ENCODE measurements around the gene EEF1AKMT3. TPM values are rescaled to one million over a fixed set of nuclear protein-coding genes. Genes with fewer than 3 reads are reported as not detected.

EEF1AKMT3 gene
- polyA plus RNA-seq, 6 donors from 2014 or later, result 0.09 to 0.53 (median 0.47) TPM; not detected in 2

DNA sequence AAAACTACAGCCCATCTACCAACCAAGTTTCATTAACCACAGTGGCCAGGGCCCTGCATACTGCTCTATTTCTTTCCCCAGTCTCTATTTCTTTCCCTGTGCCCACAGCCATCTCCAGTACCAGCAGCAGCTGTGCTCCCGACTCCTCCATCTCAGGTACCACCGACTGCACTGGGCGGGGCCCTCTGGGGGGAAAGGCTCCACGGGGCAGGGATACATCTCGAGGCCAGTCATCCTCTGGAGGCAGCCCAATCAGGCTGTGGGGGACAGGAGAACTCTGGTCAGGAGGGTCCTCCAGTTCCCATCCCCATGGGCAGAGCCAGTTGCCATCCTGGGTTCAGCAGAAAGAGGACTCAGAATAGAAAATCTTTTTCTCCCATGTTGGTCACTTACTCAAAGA, 23.4 kb upstream of the EEF1AKMT3 start:
- H3K4me3 Mint-ChIP-seq, result peak overlapping the region in 1 of 8 donors; percentile 26
- no peak for DNase-seq
- no peaks in the 10 kb centered on the region for H3K36me3 Mint-ChIP-seq
- H3K27me3 Mint-ChIP-seq, result no peaks in the 10 kb centered on the region
- H3K4me1 Mint-ChIP-seq, result peaks cover 51 to 62% (median 57%) of the 10 kb centered on the region in 3 donors
- H3K27ac Mint-ChIP-seq, result no peak overlapping the region
- ATAC-seq (ENCODE audit: low read depth in 2 of 2), result no peak
- no peaks in the 10 kb centered on the region for H3K9me3 Mint-ChIP-seq

DNA sequence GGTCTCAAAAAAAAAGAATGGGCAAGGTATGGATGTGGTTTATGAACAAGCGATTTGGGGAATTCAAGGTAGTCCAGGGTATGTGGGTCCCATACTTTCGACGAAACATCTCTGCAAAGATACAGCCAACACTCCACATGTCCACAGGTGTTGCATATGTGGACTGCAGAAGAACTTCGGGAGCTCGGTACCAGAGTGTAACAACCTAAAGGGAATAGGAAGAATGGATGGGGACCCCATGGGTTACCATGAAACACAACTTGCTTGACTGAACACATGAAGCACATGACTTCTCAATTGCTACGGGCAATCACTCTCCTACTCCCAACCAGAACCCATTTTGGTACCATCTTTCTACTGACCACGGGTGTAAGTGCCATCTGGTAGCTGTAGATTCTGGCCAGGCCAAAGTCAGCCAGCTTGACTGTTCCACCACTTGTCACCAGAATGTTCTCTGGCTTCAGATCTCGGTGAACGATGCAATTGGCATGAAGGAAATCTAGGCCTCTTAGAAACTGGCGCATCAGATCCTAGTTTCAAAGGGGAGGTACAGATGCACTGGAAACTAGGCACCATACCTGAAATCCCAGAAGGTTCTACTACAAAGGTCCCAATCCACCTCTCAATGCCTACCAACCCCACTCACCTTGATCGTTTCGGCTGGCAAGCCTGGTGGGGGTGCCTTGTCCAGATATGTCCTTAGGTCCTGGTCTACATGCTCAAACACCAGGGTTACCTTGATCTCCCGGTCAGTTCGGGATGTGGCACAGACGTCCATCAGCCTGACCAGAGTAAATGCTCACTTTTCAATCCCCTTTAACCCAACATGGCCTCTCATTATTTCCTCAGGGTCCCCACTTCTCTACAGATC, 21.6 kb upstream of the EEF1AKMT3 start:
- Mint-ChIP-seq H3K27ac (peak overlapping the region in 3 of 6 donors; percentile 91 to 99 (median 95)), H3K36me3 (no peaks in the 10 kb centered on the region)

DNA sequence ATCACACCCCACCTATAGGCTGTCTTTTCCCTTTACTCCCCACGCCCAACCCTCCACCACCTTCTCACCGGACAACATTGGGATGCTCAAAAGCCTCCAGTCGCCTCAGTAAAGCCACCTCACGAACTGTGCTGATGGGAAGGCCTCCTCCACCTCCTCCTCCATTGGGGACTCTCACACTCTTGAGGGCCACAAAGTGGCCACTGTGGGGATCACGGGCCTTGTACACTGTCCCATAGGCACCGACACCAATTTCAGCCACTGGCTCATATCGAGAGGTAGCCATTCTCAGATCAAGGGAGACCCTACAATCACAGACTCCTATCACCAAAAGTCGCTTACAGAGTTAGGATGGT, 21.0 kb upstream of the EEF1AKMT3 start:
- H3K36me3 Mint-ChIP-seq, result no peaks in the 10 kb centered on the region
- ATAC-seq (ENCODE audit: low read depth in 2 of 2) (no peak), DNase-seq (no peak)
- H3K4me3 Mint-ChIP-seq, result peak overlapping the region; percentile 85 to 98 (median 94)
- H3K4me1 Mint-ChIP-seq, result peaks cover 43 to 54% (median 47%) of the 10 kb centered on the region in 3 donors
- H3K9me3 Mint-ChIP-seq, result no peaks in the 10 kb centered on the region
- peak overlapping the region; percentile 83 to 99 (median 96) for H3K27ac Mint-ChIP-seq
- no peaks in the 10 kb centered on the region for H3K27me3 Mint-ChIP-seq

More for the DNA sequence above, 21.6 kb upstream of the EEF1AKMT3 start:
- DNase-seq, result no peak
- peak overlapping the region; percentile 78 to 98 (median 92) for H3K4me3 Mint-ChIP-seq
- no peaks in the 10 kb centered on the region for H3K27me3 Mint-ChIP-seq
- no peak for ATAC-seq (ENCODE audit: low read depth in 2 of 2)
- H3K9me3 Mint-ChIP-seq, result no peaks in the 10 kb centered on the region
- peaks cover 44 to 55% (median 49%) of the 10 kb centered on the region in 3 donors for H3K4me1 Mint-ChIP-seq

DNA sequence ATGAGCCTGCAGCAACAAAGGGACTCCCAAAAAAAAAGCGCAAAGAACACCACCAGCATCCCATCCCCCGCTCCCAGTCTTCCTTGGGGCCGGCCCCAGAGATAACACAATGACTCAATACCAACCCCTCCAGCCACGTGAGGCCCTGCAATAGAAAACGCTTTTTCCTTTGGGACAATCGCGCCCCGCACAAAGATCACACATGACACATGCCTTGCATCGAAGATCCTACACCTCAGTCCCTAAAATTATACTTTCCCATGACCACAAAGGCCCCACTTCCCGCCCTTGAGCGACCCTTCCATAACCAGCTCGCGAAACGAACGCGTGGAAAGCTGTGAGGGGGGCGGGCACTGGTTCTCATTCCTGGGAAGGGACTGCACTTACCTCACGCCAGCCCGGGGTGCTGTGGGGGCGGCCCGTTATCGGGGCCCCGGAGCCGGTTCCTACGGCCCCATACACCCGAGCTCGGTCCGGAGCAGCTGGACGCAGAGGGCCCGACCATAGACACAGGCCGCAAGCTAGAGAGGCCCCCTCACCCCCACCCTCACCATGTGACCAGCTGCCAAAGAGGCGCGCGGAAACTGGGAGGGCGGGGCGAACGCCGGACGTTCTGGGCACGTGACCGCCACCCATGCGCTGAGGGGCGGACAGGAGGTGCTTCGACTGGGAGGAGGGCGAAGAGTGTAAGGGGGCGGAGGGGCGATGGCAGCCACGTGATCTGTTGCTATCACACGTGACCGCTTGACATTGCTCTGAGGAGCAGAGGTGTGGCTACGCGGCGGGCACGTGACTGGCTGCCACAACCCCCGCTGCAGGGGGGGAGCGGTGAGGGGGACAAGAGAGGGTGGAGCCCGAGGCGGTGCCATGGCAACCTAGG, 20.4 kb upstream of the EEF1AKMT3 start, which contains the start of gene CDK4:
TSS of gene CDK4 (minus strand) at position 523 of the 880 bp plus-strand sequence. CDS start 593 bp downstream, outside the sequence.
- DNase-seq (peak; percentile 99), ATAC-seq (ENCODE audit: low read depth in 2 of 2) (peak; percentile 75 to 77)
- Mint-ChIP-seq H3K4me3 (peak within 1 kb of the TSS; percentile 85 to 98 (median 94)), H3K9me3 (no peaks in the 10 kb centered on the region), H3K4me1 (peaks cover 48 to 58% (median 50%) of the 10 kb centered on the region in 3 donors), H3K36me3 (no peaks in the 10 kb centered on the region), H3K27me3 (no peaks in the 10 kb centered on the region), H3K27ac (peak within 1 kb of the TSS; percentile 83 to 99 (median 96))

DNA sequence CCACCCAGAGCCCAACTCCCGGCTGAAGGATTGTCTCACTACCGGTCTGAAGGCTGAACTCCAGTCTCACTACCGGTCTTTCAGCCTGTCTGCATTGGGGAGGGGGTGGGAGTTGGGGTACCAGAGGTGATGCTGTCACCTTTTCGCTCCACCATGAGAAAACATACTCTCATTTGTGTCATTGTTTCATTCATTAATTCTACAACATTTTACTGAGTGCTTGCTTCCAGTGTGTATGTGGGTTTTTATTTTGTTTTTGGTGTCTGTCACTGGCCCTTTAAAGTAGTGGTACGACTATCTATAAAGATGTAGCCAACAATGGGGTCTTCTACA, 19.8 kb upstream of the EEF1AKMT3 start:
- Mint-ChIP-seq H3K27ac (peak overlapping the region; percentile 83 to 99 (median 96)), H3K9me3 (no peaks in the 10 kb centered on the region), H3K4me3 (peak overlapping the region; percentile 85 to 98 (median 94)), H3K4me1 (peaks cover 45 to 63% (median 53%) of the 10 kb centered on the region in 3 donors), H3K27me3 (no peaks in the 10 kb centered on the region), H3K36me3 (no peaks in the 10 kb centered on the region)
- no peak for ATAC-seq (ENCODE audit: low read depth in 2 of 2)
- DNase-seq, result no peak

DNA sequence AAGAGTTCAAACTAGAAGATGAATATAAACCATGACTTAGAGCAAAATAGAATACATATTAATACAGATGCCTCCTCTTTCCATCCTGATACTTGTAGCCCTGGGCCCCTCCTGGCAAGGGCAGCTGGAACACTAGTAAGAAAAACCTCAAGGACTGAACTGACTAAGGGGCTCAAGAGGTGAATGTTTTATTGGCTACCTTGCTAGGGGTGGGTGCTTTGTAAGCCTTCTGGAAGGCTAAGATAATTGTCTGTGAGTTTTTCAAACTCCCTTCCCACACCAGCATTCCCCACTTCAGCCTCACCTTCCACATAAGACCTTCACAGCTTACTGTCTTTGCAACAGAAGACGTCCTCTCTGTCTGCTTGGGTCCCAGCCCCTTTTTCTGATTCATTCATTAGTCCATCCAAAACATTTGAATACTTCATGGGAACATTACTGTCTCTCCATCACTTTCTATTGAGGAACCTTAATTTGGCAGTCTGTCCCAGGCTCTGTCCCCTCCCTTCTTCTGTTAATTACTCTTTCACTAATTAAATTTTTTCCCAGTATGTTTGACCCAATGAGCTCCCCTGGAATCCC, 18.6 kb upstream of the EEF1AKMT3 start:
- H3K9me3 Mint-ChIP-seq, result no peaks in the 10 kb centered on the region
- ATAC-seq (ENCODE audit: low read depth in 2 of 2), result no peak
- peak overlapping the region; percentile 84 to 97 (median 92) for H3K4me3 Mint-ChIP-seq
- H3K4me1 Mint-ChIP-seq, result peaks cover 51 to 72% (median 59%) of the 10 kb centered on the region in 3 donors
- H3K27me3 Mint-ChIP-seq, result no peaks in the 10 kb centered on the region
- DNase-seq, result no peak
- H3K36me3 Mint-ChIP-seq, result peaks cover 0 to 7% of the 10 kb centered on the region in 2 donors
- peak overlapping the region; percentile 83 to 99 (median 96) for H3K27ac Mint-ChIP-seq

DNA sequence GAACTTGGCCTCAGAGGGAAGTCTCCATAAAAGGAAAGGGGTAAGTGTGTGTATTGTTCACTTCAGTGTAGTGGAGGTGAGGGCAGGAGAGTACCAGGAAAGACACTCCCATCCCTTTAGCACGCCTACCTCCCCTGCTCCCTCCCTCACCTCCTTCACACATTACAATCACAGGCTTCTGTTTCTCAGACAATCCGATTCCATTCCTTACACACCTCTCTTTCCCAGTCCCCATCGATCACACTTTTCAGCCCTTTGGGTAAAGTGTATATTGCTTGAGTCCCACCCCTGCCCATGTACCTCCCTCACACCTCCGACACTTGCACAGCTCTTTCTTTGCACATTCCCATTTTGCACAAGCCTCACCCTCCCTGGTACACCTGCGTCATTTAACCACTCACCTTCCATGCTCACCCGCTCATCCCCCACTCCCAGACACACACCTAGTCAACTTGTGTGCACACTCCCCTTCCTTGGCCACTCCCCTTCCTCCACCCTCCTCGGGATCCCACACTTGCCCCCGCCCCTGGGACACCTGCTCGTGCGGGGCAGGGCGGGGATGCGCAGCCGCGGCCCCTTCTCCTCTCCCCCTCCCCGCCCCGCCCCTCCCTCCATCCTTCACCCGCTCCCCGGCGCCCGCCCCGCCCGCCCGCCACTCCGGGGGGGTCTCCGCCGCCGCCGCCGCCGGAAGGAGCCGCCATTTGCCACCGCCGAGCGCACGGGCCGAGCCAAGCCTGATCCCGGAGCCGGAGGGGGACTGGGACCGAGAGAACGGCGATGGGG, 17.8 kb upstream of the EEF1AKMT3 start, which contains the start of gene MARCHF9:
TSS of gene MARCHF9 (plus strand) at position 693 of the 783 bp plus-strand sequence. CDS start 426 bp downstream, outside the sequence.
- H3K4me1 Mint-ChIP-seq, result peaks cover 56 to 79% (median 66%) of the 10 kb centered on the region in 3 donors

DNA sequence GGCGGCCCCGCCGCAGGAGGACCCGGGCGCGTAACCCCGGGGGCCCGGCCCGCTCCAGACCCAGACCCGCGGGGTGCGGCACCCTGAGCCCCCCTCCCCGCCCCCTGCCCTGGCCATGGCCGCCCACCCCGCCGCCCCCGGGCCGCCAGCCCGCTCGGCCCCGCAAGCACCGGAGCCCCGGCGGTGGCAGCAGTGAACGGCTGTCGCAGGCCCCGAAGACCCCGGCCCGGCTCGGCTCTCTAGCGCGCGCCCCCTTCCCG, 17.3 kb upstream of the EEF1AKMT3 start:
- no peak for ATAC-seq (ENCODE audit: low read depth in 2 of 2)
- H3K9me3 Mint-ChIP-seq, result no peaks in the 10 kb centered on the region
- no peak for DNase-seq
- no peaks in the 10 kb centered on the region for H3K27me3 Mint-ChIP-seq
- H3K36me3 Mint-ChIP-seq, result peaks cover 7 to 8% of the 10 kb centered on the region in 2 donors
- peaks cover 62 to 83% (median 70%) of the 10 kb centered on the region in 3 donors for H3K4me1 Mint-ChIP-seq
- peak overlapping the region in 3 of 8 donors; percentile 84 to 85 (median 85) for H3K4me3 Mint-ChIP-seq
- H3K27ac Mint-ChIP-seq, result peak overlapping the region in 1 of 6 donors; percentile 91

More for the DNA sequence above, 17.8 kb upstream of the EEF1AKMT3 start, which contains the start of gene MARCHF9:
- peaks cover 4 to 7% of the 10 kb centered on the region in 2 donors for H3K36me3 Mint-ChIP-seq
- DNase-seq (peak; percentile 73), ATAC-seq (ENCODE audit: low read depth in 2 of 2) (peak; percentile 17 to 20)
- no peaks in the 10 kb centered on the region for H3K27me3 Mint-ChIP-seq
- H3K9me3 Mint-ChIP-seq, result no peaks in the 10 kb centered on the region
- peak within 1 kb of the TSS; percentile 85 to 97 (median 94) for H3K4me3 Mint-ChIP-seq
- peak within 1 kb of the TSS; percentile 91 to 99 (median 97) for H3K27ac Mint-ChIP-seq

DNA sequence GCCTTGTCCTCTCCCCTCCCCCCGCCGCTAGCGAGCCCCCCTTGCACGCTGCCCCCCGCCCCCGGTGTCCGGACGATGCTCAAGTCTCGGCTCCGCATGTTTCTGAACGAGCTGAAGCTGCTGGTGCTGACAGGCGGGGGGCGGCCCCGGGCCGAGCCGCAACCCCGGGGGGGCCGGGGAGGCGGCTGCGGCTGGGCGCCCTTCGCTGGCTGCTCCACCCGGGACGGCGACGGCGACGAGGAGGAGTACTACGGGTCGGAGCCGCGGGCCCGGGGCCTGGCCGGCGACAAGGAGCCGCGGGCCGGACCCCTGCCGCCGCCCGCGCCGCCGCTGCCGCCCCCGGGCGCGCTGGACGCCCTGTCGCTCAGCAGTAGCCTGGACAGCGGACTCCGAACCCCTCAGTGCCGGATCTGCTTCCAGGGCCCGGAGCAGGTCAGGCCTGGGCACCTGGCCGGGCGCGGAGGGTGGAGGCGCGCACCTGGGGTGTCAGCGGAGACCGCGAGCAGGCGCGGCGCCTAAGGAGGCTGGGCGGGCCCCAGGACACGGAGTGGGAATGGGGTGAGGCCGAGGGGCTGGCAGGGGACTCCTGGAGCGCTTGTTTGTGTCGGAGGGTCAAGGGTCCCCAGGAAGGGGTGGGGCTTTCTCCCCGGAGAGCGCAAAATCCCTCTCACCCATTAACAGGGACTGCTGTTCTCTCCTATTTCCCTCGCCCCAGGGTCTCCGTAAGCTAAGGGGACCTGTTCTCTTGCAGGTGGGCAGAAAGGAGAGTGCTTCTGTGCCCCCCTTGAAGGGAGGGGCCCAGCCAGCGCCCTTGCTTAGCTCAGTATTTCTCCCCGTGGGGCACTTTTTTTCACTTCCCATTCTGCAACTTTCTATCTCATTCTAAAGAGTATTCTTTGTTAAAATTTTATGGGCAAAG, 16.7 kb upstream of the EEF1AKMT3 start:
- H3K4me3 Mint-ChIP-seq, result peak overlapping the region; percentile 83 to 96 (median 92)
- peaks cover 63 to 81% (median 74%) of the 10 kb centered on the region in 3 donors for H3K4me1 Mint-ChIP-seq
- H3K27me3 Mint-ChIP-seq, result no peaks in the 10 kb centered on the region
- ATAC-seq (ENCODE audit: low read depth in 2 of 2) (peak; percentile 24 to 28), DNase-seq (peak; percentile 67)
- H3K9me3 Mint-ChIP-seq, result no peaks in the 10 kb centered on the region
- peaks cover 7 to 8% of the 10 kb centered on the region in 2 donors for H3K36me3 Mint-ChIP-seq
- H3K27ac Mint-ChIP-seq, result peak overlapping the region; percentile 66 to 98 (median 95)

DNA sequence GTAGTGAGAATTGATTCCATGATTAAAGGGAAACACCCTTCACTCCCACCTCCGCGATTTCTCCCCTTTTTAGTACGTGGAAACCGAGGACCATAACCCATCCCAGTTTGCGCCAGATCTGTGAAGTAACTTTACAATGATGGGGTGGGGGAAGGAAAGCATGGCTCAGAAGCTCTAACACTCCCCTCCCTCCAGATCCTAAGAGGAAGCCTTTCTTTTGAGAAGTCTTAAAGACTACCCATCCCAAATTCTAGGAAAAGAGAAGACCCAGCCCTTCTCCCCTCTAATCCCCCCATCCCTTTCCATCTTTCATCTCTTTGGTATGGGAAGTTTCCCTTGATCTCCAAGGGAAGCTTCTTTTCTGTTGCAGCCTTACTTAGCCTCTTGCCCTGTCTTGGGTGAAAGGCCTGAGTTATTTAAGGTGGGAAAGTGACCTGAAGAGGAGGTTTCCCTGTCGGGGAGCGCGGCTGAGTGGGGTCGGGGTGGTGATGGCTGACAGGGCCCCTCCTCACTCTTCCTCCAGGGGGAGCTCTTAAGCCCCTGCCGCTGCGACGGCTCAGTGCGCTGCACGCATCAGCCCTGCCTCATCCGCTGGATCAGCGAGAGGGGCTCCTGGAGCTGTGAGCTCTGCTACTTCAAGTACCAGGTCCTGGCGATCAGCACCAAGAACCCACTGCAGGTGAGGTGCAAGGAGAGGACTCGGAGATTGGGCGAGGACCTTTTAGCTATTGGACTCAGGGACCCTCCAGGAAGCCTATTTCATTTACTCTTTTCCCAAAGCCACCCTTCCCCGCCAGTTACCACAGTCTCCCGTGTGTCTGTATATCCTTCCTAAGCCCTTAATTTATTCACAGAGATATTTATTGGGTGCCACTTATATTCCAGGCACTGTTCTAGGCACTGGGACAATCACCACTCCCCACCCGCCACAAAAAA, 15.7 kb upstream of the EEF1AKMT3 start:
- Mint-ChIP-seq H3K36me3 (peaks cover 7 to 8% of the 10 kb centered on the region in 2 donors), H3K27me3 (no peaks in the 10 kb centered on the region), H3K9me3 (no peaks in the 10 kb centered on the region), H3K4me3 (peak overlapping the region; percentile 83 to 96 (median 92)), H3K27ac (peak overlapping the region; percentile 66 to 98 (median 95)), H3K4me1 (peaks cover 64 to 76% (median 74%) of the 10 kb centered on the region in 3 donors)
- DNase-seq (peak; percentile 60), ATAC-seq (ENCODE audit: low read depth in 2 of 2) (peak; percentile 18 to 20)

DNA sequence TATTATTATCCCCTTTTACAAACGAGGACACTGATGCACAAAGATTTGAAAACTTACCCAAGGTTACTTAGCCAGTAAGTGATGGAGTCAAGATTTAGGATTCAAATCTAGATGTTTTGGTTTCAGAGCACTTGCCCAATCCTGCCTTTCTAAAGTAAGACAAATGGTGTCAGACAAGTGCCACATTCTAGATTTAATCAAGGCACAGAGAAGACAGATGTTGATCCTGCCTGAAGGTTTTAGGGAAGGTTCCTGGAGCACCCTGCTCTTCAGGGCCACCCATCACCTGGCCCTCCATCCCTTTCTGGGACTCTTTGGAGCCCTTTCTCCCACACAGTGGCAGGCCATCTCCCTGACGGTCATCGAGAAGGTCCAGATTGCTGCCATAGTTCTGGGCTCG, 14.6 kb upstream of the EEF1AKMT3 start:
- Mint-ChIP-seq H3K4me3 (peak overlapping the region in 3 of 8 donors; percentile 30 to 55 (median 46)), H3K9me3 (no peaks in the 10 kb centered on the region), H3K27ac (peak overlapping the region in 1 of 6 donors; percentile 83), H3K4me1 (peaks cover 61 to 66% (median 65%) of the 10 kb centered on the region in 3 donors), H3K27me3 (no peaks in the 10 kb centered on the region), H3K36me3 (peaks cover 7 to 8% of the 10 kb centered on the region in 2 donors)
- DNase-seq (no peak), ATAC-seq (ENCODE audit: low read depth in 2 of 2) (no peak)

Measured in naive B cell (primary cell).